ENCODE measurements around the gene OLFM1. TPM values are rescaled to one million over a fixed set of nuclear protein-coding genes. Genes with fewer than 3 reads are reported as not detected.

OLFM1 gene
- total RNA-seq, 1 donor, result 0.81 TPM

DNA sequence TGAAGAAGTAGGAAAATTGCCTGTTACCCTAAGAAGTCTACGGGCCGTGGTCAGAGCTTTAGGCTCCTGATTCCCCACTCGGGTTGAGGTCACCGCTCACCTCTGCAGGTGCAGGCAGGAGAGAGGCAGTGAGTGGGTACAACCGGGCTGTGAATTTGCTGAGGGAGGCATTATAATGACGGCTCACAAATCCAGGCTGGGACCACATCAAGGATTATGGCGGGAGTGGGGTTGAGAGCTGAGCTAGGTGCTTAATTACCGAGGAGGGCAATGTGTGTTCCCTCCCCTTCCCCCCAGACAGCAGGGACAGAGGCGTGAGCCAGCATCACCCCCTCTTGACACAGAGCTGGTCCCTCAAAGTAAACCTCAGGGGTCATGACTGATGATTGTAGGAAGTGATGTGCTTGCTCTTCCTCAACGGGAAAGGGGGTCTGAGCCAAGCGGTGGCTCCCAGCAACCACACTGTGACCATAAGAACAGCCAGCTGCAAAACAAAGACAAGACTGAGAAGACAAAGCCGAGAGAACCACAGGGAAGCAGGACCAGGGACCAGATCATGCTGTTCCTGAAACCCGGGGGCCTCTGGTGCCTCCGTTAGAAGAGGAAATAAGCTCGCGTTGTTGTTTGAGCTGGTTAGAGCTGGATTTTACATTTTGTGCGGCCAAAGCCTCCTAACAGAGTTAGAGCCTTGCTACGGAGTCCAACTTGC lies 77.7 kb downstream of the OLFM1 start:
- no peak overlapping the region for H3K4me3 ChIP-seq (ENCODE audit: low read depth, low read length)
- no peak for DNase-seq (ENCODE audit: low read depth)
- TF ChIP-seq, protein P1, sequence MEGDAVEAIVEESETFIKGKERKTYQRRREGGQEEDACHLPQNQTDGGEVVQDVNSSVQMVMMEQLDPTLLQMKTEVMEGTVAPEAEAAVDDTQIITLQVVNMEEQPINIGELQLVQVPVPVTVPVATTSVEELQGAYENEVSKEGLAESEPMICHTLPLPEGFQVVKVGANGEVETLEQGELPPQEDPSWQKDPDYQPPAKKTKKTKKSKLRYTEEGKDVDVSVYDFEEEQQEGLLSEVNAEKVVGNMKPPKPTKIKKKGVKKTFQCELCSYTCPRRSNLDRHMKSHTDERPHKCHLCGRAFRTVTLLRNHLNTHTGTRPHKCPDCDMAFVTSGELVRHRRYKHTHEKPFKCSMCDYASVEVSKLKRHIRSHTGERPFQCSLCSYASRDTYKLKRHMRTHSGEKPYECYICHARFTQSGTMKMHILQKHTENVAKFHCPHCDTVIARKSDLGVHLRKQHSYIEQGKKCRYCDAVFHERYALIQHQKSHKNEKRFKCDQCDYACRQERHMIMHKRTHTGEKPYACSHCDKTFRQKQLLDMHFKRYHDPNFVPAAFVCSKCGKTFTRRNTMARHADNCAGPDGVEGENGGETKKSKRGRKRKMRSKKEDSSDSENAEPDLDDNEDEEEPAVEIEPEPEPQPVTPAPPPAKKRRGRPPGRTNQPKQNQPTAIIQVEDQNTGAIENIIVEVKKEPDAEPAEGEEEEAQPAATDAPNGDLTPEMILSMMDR (IDR thresholded peaks at IDR 0.05; ENCODE audit: insufficient read depth, low read length), result no peak

DNA sequence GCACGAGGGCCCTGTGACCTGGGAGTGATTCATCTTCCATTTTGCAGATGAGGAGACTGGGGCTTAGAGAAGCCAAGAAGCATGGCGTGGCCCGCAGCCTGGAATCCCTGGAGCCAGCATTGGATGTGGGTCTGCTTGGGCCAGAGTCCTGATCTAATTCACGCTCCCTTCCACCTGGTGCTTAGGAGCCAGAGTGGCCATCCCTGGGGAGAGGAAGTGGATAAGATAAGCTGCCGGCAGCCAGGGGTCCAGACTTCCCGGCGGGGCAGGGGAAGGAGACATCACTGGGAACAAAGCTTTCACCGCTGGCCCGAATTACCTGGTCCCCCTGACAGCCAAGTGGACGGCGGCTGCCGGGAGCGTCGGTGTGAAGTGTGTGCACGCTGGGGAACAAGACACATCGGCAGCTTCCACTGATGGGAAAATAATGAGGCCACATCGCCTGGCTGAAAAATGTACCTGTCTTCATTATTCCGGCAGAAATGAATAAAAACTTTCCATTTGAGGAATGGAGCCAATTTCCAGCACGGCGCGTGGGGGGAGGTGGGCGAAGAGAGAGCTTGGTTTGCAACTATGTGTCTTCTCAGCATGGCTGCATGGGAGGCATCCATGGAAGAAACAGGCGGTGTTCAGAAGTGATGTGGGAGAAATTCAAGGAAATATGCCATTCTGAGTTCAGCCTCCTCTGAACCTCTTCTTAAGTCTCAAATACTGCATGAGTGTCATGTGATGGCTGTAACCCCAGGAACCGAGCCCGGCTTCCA lies 78.5 kb downstream of the OLFM1 start:
- no peak for DNase-seq (ENCODE audit: low read depth)
- TF ChIP-seq, protein P1 (IDR thresholded peaks at IDR 0.05; ENCODE audit: insufficient read depth, low read length), result no peak
- H3K4me3 ChIP-seq (ENCODE audit: low read depth, low read length), result no peak overlapping the region

DNA sequence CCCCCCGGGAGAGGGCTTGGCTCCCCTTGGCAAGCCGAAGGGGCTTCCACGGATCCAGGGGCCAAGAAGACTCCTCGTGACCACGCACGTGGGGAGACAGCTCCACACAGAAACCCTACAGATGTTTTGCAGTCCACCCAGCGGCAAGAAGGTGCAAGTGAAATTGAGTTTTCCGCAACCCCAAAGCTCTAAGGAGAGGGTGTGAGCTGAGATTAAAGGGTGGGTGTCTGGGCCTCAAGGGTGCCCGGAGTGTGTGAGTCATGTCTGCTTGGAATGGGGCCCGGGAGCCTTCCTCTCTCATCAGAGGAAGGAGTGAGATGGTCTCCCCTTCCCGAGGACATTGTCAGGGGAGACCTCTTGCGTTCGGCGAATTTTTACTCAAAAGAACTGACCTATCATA lies 79.1 kb downstream of the OLFM1 start:
- DNase-seq (ENCODE audit: low read depth), result no peak
- TF ChIP-seq, protein P1 (IDR thresholded peaks at IDR 0.05; ENCODE audit: insufficient read depth, low read length), result no peak
- H3K4me3 ChIP-seq (ENCODE audit: low read depth, low read length), result no peak overlapping the region

DNA sequence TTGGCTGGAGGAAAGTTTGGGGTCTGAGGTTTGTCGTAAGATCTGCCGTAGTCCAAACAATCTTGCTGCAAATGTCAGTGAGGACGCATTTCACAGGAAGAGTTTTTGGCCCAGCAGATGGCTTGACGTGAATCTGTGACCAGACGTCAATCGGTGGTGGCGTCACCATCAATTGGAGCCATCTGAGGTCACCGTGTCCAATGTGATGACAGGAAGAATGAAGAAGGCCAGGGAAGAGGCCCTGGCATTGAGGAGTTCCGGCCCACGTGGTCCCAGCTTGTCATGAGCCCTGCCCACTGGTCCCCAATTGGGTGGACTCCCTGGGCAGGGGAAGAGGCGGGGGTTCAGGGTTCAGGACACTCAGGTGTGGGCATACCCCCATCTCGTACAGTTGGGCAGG lies 79.9 kb downstream of the OLFM1 start:
- TF ChIP-seq, protein P1 (IDR thresholded peaks at IDR 0.05; ENCODE audit: insufficient read depth, low read length), result no peak
- H3K4me3 ChIP-seq (ENCODE audit: low read depth, low read length), result no peak overlapping the region
- no peak for DNase-seq (ENCODE audit: low read depth)

DNA sequence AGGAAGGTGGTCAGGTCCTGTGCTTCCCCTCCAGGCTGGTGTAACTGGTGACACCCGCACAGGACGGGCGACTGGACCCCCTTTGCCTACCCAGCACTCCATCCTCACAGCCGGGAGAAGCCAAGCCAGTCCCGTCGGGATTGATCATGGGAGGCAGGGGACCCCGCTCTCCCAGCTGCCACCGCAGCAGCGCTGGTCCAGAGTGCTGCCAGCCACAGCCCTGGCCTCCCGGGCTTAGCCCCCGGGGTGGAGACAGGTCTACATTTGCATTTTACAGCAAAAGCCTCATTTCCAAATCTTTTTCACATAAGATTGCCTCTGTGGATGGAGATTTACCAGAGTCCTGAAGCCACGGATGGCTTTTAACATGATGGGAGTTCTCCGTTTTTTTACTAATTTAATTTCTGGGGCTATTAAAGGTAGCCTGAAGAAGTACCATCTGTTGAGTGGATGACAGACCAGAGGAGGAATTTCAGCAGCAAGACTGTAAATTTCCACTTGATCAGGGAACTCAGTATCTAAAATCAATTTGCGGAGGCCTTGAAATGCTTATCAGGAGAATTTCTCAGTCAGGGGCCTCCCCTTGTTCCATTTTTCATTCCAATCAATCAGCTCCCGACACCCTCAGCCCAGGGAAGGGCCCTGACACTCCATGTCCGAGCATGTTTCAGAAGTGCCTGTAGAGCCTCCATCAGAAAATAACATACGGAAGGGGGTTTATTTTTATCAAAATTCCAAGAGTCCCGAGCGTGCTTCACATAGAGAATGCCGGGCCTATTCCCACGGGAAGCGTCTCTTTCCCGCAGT lies 80.6 kb downstream of the OLFM1 start:
- H3K4me3 ChIP-seq (ENCODE audit: low read depth, low read length), result no peak overlapping the region
- no peak for DNase-seq (ENCODE audit: low read depth)
- TF ChIP-seq, protein P1 (IDR thresholded peaks at IDR 0.05; ENCODE audit: insufficient read depth, low read length), result no peak

DNA sequence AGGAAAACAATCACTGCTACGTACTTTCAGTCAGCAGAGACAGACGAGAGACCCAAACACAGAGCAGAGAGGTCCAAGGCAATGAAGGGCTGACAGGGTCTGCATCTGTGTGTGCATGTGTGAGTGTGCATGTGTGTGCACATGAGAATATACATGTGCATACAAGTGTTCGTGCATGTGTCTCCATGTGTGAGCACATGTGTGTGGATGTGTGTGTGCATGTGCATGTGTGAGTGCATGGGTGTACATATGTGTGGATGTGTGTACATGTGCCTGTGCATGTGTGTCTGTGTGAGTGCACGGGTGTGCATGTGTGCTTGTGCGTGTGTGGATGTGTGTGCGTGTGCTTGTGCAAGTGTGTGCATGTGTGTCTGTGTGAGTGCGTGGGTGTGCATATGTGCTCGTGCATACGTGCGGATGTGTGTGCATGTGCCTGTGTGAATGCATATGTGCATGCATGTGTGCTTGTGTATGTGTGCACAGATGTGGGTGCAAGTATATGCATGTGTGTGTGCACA lies 82.3 kb downstream of the OLFM1 start:
- no peak for DNase-seq (ENCODE audit: low read depth)
- TF ChIP-seq, protein P1 (IDR thresholded peaks at IDR 0.05; ENCODE audit: insufficient read depth, low read length), result no peak
- no peak overlapping the region for H3K4me3 ChIP-seq (ENCODE audit: low read depth, low read length)
